Mesothelial cell of epicardium (in vitro differentiated cells): Measurements from ENCODE around the gene FFAR4. TPM values are rescaled to one million over a fixed set of nuclear protein-coding genes. Genes with fewer than 3 reads are reported as not detected.

ENCODE experiments used
- DNase-seq, 2 experiments: peaks; one replicate each; pipeline ENCODE4 v3.0.0; 2021; ENCODE audit warnings: low spot score in 2 of 2; ENCODE audit not compliant: unreplicated experiment in 2 of 2
- H3K27ac Mint-ChIP-seq: 2 replicates; pipeline ENCODE4 v1.8.0; 2021; ENCODE audit warnings: mixed read lengths
- H3K27me3 Mint-ChIP-seq: 2 replicates; pipeline ENCODE4 v1.8.0; 2021; ENCODE audit warnings: low read depth, mixed read lengths
- H3K36me3 Mint-ChIP-seq: 2 replicates; pipeline ENCODE4 v1.8.0; 2021; ENCODE audit warnings: mixed read lengths
- H3K4me1 Mint-ChIP-seq: 2 replicates; pipeline ENCODE4 v1.8.0; 2021; ENCODE audit warnings: mixed read lengths
- H3K4me3 Mint-ChIP-seq: 2 replicates; pipeline ENCODE4 v1.8.0; 2021; ENCODE audit warnings: mild to moderate bottlenecking, moderate library complexity, mixed read lengths
- H3K9me3 Mint-ChIP-seq: 2 replicates; pipeline ENCODE4 v1.8.0; 2021; ENCODE audit warnings: mixed read lengths
- total RNA-seq: library from RNA; stranded (reverse); gene quantifications from 3 replicates; pipeline ENCODE4 v1.2.1, GENCODE V29; 2021
- TF ChIP-seq, protein P1 (sequence below): fragments of 200-600 bp; sonication (generic); IDR thresholded peaks from one replicate; pipeline ENCODE4 v1.5.0; 2021; ENCODE audit warnings: antibody characterized with exemption; ENCODE audit not compliant: unreplicated experiment

FFAR4 gene
- total RNA-seq, 1 donor from 2014 or later = not detected

DNA sequence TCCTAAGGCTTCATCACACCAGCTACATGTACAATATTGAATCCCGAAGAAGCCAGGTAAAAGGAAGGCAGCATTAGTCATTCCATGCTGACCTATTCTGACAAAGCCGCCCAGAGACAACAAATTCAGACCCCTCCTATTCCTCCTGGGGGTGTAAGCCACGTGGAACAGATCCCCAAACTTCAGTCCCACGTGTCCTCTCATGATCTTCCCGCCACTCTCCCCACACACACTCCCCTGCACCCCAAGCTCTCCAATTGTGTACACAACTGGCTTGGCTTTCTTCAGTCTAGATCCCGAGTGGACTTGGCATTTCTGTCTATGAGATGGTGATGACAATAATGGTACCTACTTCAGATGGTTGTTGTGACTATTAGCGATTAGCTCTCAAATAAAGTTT is 54.5 kb downstream of the FFAR4 start:
- H3K4me3 Mint-ChIP-seq = no peak overlapping the region
- no peak overlapping the region for H3K27ac Mint-ChIP-seq
- no peak for DNase-seq
- H3K4me1 Mint-ChIP-seq = no peaks in the 10 kb centered on the region
- TF ChIP-seq, protein P1, sequence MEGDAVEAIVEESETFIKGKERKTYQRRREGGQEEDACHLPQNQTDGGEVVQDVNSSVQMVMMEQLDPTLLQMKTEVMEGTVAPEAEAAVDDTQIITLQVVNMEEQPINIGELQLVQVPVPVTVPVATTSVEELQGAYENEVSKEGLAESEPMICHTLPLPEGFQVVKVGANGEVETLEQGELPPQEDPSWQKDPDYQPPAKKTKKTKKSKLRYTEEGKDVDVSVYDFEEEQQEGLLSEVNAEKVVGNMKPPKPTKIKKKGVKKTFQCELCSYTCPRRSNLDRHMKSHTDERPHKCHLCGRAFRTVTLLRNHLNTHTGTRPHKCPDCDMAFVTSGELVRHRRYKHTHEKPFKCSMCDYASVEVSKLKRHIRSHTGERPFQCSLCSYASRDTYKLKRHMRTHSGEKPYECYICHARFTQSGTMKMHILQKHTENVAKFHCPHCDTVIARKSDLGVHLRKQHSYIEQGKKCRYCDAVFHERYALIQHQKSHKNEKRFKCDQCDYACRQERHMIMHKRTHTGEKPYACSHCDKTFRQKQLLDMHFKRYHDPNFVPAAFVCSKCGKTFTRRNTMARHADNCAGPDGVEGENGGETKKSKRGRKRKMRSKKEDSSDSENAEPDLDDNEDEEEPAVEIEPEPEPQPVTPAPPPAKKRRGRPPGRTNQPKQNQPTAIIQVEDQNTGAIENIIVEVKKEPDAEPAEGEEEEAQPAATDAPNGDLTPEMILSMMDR = no peak
- H3K36me3 Mint-ChIP-seq = no peaks in the 10 kb centered on the region
- H3K27me3 Mint-ChIP-seq = peaks cover 63% of the 10 kb centered on the region
- H3K9me3 Mint-ChIP-seq = no peaks in the 10 kb centered on the region

DNA sequence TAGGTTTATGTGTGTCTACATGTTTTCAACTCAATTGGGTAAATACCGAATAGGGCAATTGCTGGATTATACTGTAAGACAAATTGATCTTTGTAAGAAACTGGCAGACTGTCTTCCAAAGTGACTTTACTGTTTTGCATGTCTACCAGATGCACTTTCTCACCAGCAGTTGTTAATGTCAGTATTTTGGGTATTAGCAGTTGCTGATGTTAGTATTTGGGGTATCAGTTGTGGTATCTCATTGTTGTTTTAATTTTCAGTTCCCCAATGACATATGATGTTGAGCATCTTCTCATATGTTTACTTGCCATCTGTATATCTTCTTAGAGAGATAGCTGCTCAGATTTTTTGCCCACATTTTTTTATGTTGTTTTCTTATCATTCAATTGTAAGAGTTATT is 56.5 kb downstream of the FFAR4 start:
- H3K9me3 Mint-ChIP-seq = no peaks in the 10 kb centered on the region
- peaks cover 57% of the 10 kb centered on the region for H3K27me3 Mint-ChIP-seq
- no peaks in the 10 kb centered on the region for H3K4me1 Mint-ChIP-seq
- H3K4me3 Mint-ChIP-seq = no peak overlapping the region
- H3K36me3 Mint-ChIP-seq = no peaks in the 10 kb centered on the region
- no peak overlapping the region for H3K27ac Mint-ChIP-seq
- no peak for DNase-seq
- TF ChIP-seq, protein P1 = no peak

DNA sequence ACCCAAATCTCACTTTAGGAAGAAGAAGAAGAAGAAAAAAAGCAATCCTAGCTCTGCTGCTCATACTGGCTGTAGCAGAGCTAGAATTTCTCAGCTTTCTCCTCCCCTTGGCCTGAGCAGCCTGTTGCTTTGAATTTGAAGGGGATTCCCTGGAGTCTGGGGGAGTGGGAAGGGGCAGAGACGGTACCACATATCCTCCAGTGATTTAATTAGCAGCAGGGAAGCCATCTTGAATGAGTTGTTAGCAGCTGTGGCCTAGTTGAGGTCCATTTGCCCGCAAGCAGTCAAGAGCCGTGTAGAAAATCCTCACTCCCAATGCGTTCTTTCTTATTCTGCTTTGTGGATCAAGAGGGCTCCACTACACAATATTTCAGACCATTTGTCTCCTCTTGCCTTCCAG is 62.4 kb downstream of the FFAR4 start:
- Mint-ChIP-seq H3K27ac (no peak overlapping the region), H3K27me3 (peaks cover 28% of the 10 kb centered on the region), H3K4me1 (no peaks in the 10 kb centered on the region), H3K9me3 (peaks cover 5% of the 10 kb centered on the region), H3K36me3 (no peaks in the 10 kb centered on the region), H3K4me3 (no peak overlapping the region)
- TF ChIP-seq, protein P1 = no peak
- DNase-seq = no peak

DNA sequence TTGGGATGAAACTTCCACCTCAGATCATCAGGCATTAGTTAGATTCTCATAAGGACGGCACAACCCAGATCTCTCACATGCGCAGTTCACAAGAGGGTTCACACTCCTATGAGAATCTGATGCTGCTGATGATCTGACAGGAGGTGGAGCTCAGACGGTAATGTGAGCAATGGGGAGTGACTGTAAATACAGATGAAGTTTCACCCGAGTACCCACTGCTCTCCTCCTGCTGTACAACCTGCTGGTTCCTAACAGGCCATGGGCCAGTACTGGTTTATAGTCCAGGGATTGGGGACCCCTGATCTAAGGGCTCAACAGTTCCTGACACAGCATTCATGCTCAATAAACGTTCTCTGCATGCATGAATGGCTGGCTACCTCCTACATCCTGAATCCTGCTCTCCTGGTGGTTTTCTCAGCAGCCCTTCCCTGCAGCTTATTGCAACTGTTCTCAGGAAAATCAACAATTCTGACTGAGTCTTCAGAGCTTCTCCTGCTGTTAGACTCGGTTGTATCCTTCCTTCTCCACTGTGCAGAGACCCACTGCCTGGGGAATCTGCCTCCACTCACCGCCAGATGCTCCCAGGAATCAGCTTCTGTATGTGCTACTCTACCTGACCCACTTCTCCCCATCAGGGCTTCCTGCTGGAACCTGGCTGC is 63.3 kb downstream of the FFAR4 start:
- Mint-ChIP-seq H3K27me3 (peaks cover 26% of the 10 kb centered on the region), H3K27ac (no peak overlapping the region), H3K36me3 (no peaks in the 10 kb centered on the region), H3K9me3 (peaks cover 5% of the 10 kb centered on the region), H3K4me1 (no peaks in the 10 kb centered on the region), H3K4me3 (no peak overlapping the region)
- DNase-seq = no peak
- TF ChIP-seq, protein P1 = no peak

DNA sequence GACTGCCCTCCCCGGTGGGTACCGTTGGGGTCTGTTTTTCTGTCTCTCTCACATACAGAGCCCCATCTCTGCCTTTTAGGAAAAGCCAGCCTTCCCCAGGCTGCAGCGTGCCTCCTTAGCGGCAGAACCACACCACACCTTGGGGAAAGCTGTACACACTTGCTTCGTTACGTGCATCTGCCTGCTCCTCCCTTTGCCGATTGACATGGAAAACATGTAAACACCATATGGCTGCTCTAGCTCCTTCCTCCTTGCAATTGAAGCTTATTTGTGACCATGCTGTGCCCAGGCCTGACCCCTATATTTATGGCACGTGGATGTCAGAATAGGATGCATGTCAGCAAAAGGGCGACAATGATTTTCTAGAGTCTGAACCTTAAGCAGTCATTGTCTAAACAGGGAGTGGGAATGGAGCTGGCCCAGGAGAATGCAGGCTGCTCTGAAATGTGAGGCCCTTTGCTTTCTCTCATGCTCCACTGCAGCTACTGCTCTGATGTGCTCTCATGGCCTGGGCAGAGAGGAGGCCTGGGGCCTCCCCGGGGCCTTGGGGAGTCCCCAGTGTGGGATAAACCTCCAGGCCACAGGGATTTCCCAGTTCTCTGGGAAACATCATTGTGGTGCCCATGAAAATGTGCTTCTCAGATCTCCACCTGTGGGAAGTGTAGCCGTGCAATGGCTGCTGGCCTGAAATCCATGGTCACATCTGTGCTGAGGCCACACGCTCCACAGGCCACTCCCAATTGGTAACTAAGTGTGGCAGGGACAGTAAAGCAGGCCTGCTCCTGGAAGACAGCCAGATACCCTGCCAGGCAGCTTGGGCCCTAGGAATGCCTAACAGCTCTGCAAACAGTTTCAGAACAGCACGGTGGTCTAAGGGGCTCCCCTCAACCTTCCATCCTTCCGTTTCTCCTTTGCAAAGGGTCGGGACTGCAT is 64.4 kb downstream of the FFAR4 start:
- Mint-ChIP-seq H3K9me3 (peaks cover 5% of the 10 kb centered on the region), H3K4me1 (no peaks in the 10 kb centered on the region), H3K27ac (no peak overlapping the region), H3K4me3 (no peak overlapping the region), H3K27me3 (peaks cover 27% of the 10 kb centered on the region), H3K36me3 (no peaks in the 10 kb centered on the region)
- TF ChIP-seq, protein P1 = no peak
- no peak for DNase-seq

Other genes starting within 250 kb of the FFAR4 start
- 53.3 to 58.5 TPM (median 56.0 TPM) in 3 replicates for gene MYOF, start 84.3 kb upstream of the FFAR4 start, total RNA-seq
- gene CEP55, start 70.1 kb upstream of the FFAR4 start, total RNA-seq = 6.0 to 6.3 TPM (median 6.0 TPM) in 3 replicates
- 0.54 to 0.91 TPM (median 0.66 TPM) in 3 replicates for gene RBP4, start 34.6 kb downstream of the FFAR4 start, total RNA-seq
- gene PDE6C, start 45.9 kb downstream of the FFAR4 start, total RNA-seq = not detected in 3 replicates
- 23.4 to 27.0 TPM (median 24.2 TPM) in 3 replicates for gene FRA10AC1, start 135.9 kb downstream of the FFAR4 start, total RNA-seq
- gene LGI1, start 191.3 kb downstream of the FFAR4 start, total RNA-seq = 0.13 to 0.59 TPM in 2 of 3 replicates, not detected in the other